Stimulated activated CD8-positive, alpha-beta memory T cell treated with anti-CD3 and anti-CD28 coated beads, Interleukin-7, amount 100 ng/mL, for 1 hour (primary cell): ENCODE measurements around the gene KSR2.

Experiments used
- DNase-seq, 2 donors: peaks; one replicate each; pipeline ENCODE4 v3.0.0-alpha.2; 2020; ENCODE audit warnings: low read depth in 2 of 2

Gene KSR2

DNA sequence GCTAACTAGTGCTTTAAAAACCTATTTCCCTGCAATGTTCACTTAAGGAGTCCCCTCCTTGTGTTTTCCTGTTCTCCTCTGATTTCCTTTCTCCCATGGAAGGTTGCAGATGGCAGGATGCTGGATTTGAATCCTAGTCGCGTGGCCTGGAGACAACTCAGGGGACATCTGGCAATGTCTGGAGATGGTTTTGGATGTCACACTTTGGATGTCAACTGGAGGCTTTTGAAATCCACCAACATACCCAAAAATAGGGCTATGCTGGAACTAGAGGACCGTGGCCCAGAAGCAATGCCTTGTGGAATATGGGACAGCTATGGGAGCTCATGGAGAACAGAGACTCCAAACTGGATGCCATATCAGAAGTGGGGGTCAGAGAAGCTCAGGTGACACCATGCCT lies 511.6 kb downstream of the KSR2 start:
- no peak for DNase-seq

DNA sequence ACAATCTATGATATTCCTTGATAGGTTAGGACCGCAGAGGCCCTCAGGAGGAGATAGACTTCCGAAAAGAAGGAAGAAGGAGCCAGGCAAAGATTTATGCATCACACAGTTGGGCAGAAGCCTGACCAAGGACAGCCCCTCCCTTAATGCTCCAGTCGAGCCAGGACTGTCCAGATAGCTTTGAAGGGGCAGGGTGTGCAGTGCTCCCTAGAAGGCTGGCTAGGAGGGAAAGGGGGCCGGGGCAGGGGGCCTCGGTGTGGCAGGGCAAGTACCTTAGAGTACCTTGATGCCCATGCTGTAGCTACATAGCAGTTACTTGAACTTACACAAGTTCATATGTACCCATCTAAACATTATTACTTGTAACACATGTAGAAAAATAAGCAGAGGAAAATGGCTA lies 512.7 kb downstream of the KSR2 start:
- DNase-seq: no peak

DNA sequence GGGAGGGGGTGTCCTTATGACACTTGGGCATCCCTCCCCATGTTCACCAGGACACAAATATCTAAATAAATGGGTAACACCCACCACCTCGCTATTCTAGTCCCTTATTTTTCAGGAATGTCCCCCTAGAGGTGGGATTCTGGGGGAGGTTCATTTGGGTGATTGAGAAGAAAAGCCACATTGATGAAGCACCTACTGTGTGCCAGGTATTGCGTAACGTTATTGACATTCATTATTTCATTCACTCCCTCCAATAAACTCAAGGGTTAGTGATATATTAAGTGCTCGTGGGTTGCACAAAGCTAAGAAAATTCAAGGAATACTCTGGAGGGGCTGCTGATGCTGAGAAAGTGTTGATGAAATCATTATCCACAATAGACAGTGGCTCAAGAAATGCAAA lies 514.8 kb downstream of the KSR2 start:
- DNase-seq: no peak

DNA sequence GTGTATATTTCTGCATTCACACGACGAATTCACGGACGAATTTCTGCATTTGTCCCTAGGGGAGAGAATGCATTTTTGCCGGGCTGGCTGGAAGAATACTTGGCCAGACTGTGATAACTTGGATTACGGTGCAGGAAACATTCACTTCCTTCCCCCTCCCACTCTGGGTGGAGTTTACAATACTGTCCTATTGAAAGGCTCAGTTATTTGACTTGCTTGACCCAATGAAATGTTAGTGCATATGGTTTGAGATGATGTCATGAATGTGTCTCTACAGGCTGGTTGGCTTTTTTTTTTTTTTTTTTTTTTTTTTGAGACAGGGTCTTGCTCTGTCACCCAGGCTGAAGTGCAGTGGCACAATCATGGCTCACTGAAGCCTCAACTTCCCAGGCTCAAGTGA lies 516.7 kb downstream of the KSR2 start:
- no peak for DNase-seq

DNA sequence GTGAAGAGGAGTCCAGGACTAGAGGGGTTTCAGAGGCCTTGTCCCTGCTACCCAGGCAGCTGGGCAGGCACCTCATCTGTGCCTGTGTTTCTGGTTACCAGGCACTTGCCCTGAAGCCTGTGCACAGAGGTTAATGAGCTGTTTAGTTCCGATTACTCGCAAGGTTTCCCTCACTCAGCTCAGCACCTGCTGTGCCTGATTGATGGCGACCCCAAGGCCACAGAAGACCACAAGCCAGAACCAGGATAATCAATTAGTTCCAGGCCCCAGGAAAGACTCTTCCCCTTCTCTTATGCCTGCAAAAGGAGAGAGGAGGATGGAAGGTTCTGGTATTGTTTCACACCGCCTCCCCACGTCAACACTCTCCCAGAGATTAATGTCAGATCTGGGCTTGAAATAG lies 518.6 kb downstream of the KSR2 start:
- DNase-seq: no peak

DNA sequence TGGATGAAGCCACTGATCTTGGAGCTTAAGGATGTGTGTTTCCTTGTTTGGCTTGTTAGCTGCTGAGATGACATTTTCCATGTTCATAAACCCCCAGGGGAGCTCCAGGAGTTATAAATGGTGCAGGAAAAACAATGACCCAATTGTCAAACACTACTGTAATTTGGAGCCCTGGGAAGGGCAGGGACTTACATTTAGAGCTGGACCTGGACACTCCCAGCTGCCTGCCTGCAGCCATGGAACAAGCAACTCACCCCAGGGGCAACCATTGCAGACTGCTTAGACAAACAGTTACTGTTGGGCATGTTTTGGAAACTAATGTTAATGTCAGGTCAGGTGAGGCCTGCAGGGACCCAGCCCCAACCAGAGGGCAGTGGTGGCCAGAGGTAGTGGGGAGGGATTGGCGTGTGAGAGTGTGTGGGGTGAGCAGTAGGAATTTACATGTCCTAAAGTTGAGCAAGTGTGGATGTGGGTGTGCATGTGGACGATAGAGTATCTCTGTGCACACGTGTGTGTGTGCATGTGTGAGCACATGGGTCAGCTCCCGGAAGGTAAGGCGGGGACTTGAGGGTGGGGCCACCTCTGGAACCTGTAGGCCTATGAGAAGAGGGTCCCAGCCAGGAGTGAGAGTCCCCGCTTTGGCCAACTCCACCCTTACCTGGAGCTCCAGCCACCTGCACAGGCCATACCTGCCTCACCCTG lies 521.0 kb downstream of the KSR2 start:
- DNase-seq: no peak

DNA sequence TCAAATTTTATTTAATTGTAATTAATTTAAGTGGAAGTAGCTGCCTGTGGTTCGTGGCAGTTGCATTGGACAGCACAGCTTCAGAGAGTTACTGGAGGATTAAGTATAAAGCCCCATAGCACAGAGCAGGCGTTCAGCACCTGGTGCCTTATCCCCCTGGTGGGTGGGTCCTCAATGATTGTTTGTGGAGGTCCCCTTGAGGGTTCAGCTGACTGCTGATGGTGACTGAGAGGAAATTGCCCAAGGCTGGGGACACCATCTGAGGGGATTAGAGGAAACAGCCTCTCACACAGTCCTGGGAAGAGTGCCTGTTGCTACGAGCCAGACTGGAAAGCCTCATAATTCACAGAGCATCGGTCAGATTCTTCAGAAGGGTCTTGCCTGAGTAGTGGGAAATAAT lies 524.0 kb downstream of the KSR2 start:
- DNase-seq: no peak

DNA sequence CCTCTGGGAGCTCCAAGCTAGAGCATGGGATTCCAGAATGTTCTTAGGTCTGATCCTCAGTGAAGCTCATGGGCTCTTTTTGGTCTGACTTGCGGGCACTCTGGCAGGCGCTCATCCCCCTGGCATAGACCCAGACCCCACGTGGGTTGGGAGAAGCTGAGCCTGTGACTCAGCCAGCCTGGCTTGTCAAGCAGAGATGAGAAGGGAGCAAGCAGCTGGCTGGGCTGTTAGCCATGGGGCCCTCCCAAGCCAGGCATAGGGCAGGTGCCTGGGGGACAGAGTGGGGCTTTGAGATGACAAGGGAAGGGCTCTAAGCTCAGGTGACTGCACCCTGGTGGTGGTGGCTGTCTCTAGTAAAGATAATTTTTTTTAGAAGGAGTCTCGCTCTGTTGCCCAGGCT lies 527.0 kb downstream of the KSR2 start:
- DNase-seq: no peak

DNA sequence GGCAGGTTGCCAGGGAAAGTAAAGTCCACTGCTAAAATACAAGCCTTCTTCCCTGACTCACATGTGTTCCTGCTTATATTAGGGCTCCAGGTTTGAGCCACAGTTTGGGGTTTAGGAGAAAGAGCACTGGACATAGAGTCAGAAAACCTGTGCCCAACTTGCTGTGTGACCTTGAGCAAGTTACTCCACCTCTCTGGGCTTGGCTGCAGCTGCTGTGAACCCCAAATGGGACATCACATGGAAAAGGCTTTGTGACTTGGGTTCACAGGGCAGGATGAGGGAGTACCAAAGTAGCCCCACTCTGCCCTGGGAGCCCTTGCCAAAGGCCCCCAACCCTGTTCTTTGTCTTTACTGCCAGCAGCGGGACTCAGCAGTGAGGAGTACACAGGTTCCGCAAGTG lies 528.4 kb downstream of the KSR2 start:
- no peak for DNase-seq

DNA sequence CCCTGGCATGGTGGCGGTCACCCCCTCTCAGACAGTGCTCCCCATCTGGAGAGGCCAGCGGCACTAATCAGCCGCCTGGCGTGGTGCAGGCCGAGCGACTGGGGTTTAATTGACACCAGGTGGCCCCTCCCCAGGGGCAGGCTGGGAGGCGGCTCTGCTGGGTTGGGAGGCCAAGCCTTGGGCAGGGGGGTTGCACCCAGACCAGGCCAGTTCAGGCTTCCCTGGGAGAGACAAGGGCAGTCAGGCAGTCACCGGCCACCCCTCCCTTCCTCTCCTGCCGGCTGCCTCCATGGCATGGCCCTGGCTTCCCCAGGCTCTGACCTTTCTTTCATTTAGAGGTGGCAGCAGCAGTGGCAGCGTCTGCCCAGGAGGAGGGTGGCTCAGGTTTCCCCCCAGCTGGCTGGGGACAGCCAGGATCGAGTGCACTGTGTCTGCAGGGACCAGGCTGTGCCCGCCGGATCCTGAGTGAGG lies 529.2 kb downstream of the KSR2 start:
- DNase-seq: no peak

DNA sequence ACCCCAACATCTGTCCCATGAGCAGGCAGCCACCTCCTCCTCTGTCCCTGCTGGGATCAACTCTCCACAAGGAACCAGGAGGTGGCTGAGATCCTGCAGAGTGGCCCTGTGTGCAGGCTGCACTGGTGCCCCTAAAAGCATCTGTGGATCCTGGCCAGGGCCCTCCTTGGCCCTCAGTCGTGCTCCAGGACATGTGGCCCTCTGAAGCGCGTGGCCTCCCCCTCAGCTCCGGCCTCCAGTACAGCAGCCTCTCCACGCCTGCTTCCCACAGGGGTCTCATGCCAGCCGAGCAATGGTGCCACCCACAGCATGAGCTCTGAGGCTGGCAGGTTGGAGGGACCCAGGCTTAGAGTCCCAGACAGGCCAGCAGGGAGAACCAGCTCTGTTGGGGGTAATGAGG lies 530.0 kb downstream of the KSR2 start:
- DNase-seq: no peak

DNA sequence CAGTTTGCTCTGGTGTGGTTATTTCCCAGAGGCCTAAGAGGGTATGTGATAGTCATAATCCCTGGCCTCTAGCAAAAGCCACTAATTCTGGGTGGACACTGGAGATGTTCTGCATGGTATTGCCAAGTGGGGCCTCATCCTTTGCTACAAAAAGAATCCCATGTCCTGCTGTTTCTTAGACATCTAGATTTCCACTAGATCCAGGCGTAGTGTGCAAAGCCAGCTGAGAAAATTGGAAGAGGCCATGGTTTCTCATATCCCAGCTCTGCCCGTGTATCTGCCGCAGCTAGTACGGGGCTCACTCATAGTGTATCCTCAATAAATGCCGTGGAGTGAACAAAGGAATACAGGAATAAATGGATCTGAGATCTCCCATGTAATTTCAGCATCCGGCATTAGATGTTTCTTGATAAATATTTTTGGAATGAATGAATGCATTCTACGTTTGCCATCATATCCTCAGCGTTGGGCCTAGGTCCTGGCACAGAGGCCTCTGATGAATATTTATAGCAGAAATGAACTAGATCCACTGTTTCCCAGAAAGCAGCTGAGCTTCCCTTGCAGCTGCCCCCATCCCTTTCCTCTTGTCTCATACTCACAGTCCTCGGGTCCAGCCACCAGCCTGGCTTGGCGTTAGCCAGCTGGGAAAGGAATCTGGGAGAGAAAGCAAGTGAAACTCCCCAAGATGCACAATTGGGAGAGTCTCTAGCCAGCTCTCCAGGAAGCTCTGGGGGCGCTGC lies 531.1 kb downstream of the KSR2 start:
- DNase-seq: no peak

DNA sequence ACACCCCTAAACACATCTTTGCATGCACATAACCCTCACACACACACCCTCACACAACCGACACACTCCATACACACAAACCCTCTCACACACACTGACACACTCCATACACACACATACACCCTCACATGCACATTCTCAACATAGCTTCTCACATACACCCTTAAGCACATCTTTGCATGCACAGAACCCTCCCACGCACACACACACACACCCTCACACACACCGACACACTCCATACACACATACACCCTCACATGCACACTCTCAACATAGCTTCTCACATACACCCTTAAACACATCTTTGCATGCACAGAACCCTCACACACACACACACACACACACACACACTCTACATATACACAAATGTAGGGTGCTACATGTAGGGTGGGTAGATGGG lies 534.9 kb downstream of the KSR2 start:
- no peak for DNase-seq

DNA sequence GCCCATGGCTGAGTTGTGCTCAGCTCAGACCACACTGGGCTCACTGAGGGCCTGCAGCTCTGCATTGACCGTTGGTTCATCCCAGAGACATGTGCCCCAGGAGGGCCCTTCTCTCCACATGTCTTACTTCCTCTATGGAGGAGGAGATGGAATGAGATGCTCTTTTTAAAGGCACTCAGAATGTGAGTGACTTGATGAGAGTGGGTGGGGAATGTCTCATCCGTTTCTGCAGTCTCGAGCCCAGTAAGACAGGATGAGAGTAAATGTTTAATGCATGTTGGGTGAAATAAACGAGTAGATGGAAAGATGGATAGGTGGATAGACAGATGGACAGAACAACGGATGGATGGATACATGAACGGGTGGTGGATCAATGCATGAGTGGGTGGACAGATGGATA lies 538.5 kb downstream of the KSR2 start:
- no peak for DNase-seq

DNA sequence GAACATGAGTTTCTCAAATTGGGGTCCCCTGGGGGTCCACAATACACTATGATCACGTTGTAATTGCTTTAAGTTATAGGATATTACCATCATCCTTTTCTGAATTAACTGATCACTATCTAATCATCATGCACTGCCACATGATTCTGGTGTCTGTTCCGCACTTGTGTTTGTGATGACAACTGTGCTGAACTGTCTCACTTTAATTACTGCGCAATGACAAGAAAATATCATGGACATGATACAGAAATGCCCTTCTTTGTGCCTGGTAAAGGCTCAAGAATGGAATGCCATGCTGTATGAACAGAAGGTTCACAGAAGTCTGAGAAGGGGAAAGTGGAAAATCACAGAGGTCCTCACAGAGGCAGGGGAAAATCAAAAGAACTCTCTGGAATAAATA lies 541.6 kb downstream of the KSR2 start:
- no peak for DNase-seq

DNA sequence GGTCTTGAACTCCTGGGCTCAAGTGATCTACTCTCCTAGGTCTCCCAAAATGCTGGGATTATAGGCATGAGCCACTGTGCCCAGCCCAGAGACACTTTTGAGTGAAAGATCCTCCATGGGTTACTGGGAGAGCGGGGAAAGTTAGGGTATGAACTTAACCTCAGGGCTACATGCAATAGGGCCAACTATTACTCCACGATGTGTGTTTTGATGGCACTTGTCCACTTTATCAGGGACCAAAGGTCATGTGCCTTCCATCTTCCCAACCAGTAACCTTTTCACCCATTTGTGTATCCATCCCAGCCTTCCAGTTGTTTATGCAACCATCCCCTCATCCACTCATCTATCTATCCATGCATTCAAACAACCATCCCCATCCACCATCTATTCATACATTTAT lies 546.8 kb downstream of the KSR2 start:
- no peak for DNase-seq

DNA sequence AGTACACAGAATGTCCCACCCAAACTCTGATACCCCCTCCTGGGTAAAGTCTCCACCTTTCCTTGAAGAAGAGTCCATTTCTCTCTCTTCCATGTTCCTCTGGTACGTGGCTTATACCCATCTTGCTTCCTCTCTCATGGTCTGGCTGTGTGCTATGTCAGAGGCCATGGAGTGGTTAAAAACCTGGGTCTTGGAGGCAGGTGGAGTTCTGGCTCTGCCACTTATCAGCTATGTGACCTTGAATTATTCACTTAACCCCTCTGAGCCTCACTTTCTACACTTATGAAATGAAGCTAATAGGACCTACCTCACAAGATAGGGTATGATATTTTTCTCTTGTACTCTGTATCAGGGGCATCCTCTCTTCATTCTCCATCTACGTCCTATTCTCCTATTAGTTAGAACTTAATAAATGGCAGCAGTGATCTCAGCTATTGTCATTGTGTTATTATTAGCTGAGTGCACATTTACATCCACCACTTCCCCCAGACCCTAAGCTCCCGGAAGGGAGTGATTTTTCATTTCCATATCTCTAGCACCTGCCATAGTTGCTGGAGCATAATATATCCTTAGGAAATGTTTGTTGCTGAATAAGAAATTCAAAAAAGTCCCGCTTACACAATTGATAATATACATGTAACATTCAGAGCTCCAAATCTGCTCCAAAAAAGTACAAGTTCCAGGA lies 547.6 kb downstream of the KSR2 start:
- DNase-seq: no peak

DNA sequence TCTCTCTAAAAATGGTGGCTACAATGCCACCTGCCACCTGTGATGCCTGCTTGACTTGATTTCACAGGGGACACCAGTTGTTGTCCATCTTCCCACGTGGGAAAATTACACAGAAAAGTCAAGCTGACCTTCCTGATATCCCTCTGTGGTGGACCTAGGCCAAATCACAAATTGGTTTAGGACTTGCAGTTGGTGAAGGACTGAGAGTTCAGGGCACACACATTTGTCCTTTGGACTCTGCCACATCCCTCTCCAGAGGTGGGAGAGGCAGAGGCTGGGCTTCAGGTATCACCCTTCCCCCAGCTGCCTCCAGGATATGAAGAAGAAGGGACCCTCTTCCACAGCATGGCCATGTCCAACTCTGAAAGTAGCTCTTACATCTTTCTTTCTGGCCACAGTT lies 551.8 kb downstream of the KSR2 start:
- DNase-seq: no peak

DNA sequence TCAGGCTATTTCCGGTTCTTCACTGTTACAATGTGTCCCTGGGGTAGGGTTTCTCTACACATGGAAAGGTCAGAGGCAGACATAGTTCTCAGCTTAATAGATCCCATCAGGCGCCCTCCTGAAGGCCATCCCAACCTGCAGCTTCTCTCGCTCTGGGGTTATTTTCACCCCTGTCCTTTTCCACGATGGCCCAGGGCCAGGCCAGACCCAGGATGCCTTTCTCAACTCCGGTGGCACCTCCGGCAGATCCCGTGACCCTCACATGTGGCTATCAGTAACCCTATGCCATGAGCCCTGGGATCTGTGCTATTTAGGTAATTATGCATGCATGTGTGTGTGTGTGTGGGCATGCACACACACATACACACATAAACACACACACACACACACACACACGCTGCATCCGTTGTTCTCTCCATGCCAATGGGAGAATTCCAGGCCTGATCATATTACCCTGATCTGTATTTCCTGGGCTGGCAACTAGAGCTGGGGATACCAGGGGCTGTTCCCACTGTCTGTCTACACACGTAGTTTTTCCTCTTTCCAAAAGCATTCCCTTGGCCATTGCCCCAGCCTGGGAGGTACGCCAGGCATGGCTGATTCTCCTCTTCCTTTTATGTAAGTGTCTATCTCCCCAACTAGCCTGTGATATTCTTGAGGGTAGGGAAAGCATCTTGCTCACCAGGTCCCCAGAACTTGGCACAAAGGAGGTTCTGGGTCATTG lies 556.2 kb downstream of the KSR2 start:
- DNase-seq: no peak

DNA sequence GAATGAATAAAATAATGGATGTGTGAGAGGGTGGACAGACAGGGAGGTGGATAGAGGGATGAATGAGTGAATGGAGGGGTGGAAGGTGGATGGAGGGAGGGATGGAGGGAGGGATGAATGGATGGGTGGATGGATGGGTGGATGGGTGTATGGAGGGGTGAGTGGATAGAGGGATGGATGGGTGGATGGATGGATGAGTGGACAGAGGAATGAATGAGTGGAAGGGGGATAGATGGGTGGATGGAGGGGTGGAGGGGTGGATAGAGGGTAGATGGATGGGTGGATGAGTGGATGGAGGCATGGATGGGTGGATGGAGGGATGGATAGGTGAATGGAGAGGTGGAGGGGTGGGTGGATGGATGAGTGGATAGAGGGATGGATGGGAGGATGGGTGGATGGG lies 559.5 kb downstream of the KSR2 start:
- DNase-seq: no peak

DNA sequence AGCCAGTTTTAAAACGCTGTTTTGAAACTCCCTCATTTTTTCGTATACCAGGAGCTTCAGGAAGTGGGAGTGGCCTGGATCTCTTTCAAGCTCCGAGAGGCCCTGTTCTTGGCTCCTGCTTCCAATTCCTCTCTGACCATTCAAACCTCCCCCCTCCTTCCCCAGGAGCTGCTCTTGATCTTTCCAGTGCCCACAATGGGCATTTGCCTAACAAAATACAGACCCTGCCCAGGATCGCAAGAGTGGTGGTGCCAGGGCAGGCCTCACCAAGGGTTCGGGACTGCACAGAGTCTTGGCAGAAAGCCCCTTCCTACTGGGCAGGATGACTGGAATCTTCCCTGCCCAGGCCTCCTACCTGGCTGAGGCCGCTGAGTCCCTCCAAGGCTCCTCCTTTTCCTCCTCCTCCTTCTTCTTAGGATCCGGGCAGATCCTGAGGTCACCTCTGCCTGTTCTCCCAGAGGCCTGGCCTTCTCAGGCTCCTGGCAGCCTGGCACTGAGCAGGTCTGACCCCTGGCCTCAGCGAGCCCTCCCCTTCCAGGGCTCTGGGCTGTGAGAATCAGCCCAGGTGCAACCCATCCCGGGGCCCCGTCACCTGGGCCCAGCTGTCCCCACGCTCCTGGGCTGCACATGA lies 560.5 kb downstream of the KSR2 start:
- DNase-seq: no peak

DNA sequence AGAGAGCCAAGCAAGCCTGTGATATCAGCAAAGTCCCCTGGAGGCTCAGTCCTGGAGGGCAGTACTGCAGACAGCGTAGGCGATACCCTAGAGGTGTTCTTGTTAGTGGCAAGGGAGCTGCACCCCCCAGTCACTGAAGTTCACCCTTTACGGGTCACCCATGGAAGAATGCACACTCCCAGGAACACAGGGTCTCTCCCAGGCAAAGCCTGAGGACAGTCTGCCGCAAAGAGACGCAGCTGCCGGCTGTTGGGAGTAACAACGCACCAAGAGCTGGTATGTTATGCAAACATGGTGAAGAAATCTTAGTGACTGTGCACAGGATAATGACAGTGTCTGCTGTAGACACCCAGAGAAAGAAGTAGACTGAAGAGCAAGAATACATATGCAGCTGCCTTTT lies 563.9 kb downstream of the KSR2 start:
- DNase-seq: no peak
